CD14-positive monocyte (primary cell): ENCODE measurements around the gene SEMA3A. TPM values are rescaled to one million over a fixed set of nuclear protein-coding genes. Genes with fewer than 3 reads are reported as not detected.

Source experiments
- DNase-seq, 3 donors: peaks; one replicate each; pipeline ENCODE4 v3.0.0-alpha.2; 2011 to 2022
- H2AFZ ChIP-seq: 2 replicates; pipeline ENCODE4 v1.6.0; 2012; ENCODE audit warnings: mild to moderate bottlenecking, low read depth, low read length, inconsistent platforms; ENCODE audit not compliant: insufficient read depth, poor library complexity, severe bottlenecking
- H3K27ac ChIP-seq, 2 donors: 1 replicate in 1 of 2; 2 replicates in 1 of 2; pipeline ENCODE4 v1.5.1; 2012 to 2013; ENCODE audit warnings: low read length in 2 of 2, control low read depth in 1 of 2, inconsistent platforms in 1 of 2, low read depth in 1 of 2, mild to moderate bottlenecking in 1 of 2
- H3K27me3 ChIP-seq, 2 donors: one replicate each; pipeline versions ENCODE4 v1.6.0 to v1.6.1; 2011 to 2013; ENCODE audit warnings: low read length in 2 of 2; ENCODE audit not compliant: control insufficient read depth in 2 of 2, insufficient read depth in 2 of 2
- H3K36me3 ChIP-seq, 2 donors: replicated peaks in 1 of 2; 1 replicate in 1 of 2; 2 replicates in 1 of 2; pipeline versions ENCODE4 v1.5.1 to v1.6.1; 2012 to 2013; ENCODE audit warnings: low read length in 2 of 2, control low read depth in 1 of 2, inconsistent platforms in 1 of 2, mild to moderate bottlenecking in 1 of 2; ENCODE audit not compliant: insufficient read depth in 2 of 2, control insufficient read depth in 1 of 2
- H3K4me1 ChIP-seq, 2 donors: 1 replicate in 1 of 2; 2 replicates in 1 of 2; pipeline versions ENCODE4 v1.5.1 to v1.6.1; 2012 to 2013; ENCODE audit warnings: low read length in 2 of 2, control low read depth in 1 of 2, inconsistent platforms in 1 of 2, mild to moderate bottlenecking in 1 of 2, moderate library complexity in 1 of 2; ENCODE audit not compliant: insufficient read depth in 2 of 2, control insufficient read depth in 1 of 2
- H3K4me2 ChIP-seq: replicated peaks from 2 replicates; pipeline ENCODE3; 2012; ENCODE audit warnings: low read length, moderate library complexity, mild to moderate bottlenecking; ENCODE audit not compliant: poor library complexity, severe bottlenecking; ENCODE audit errors: extremely low read depth
- H3K4me3 ChIP-seq, 3 experiments: fragments of 200-600 bp in 1 of 3; sonication (generic) in 1 of 3; replicated peaks in 1 of 3; 1 replicate in 2 of 3; 2 replicates in 1 of 3; pipeline ENCODE4 v1.5.1; 2011 to 2013; ENCODE audit warnings: low read length in 3 of 3, mild to moderate bottlenecking in 3 of 3, control low read depth in 2 of 3, low read depth in 2 of 3, inconsistent platforms in 1 of 3, moderate library complexity in 1 of 3
- H3K79me2 ChIP-seq: 2 replicates; pipeline ENCODE4 v1.6.0; 2012; ENCODE audit warnings: mild to moderate bottlenecking, control low read depth, inconsistent platforms, low read length, moderate library complexity; ENCODE audit not compliant: insufficient read depth
- H3K9ac ChIP-seq: 2 replicates; pipeline ENCODE4 v1.6.0; 2017; ENCODE audit warnings: low read length, mild to moderate bottlenecking; ENCODE audit not compliant: insufficient read depth, poor library complexity, severe bottlenecking
- H3K9me3 ChIP-seq, 2 donors: replicated peaks in 1 of 2; 1 replicate in 1 of 2; 2 replicates in 1 of 2; pipeline versions ENCODE4 v1.5.1 to v1.6.1; 2012 to 2013; ENCODE audit warnings: low read length in 2 of 2, control low read depth in 1 of 2; ENCODE audit not compliant: control insufficient read depth in 1 of 2, insufficient read depth in 1 of 2
- H4K20me1 ChIP-seq: 2 replicates; pipeline ENCODE4 v1.6.0; 2012; ENCODE audit warnings: mild to moderate bottlenecking, low read length, control low read depth, moderate library complexity; ENCODE audit not compliant: insufficient read depth
- H3K27ac Mint-ChIP-seq, 7 donors: one replicate each; pipeline ENCODE4 v1.8.0; 2020; ENCODE audit warnings: mild to moderate bottlenecking in 7 of 7, mixed read lengths in 7 of 7, moderate library complexity in 6 of 7, inconsistent platforms in 2 of 7
- H3K27me3 Mint-ChIP-seq, 3 donors: one replicate each; pipeline ENCODE4 v1.8.0; 2021 to 2022; ENCODE audit warnings: low read depth in 3 of 3, mild to moderate bottlenecking in 3 of 3, mixed read lengths in 3 of 3, moderate library complexity in 3 of 3, inconsistent platforms in 1 of 3
- H3K36me3 Mint-ChIP-seq, 2 donors: one replicate each; pipeline ENCODE4 v1.8.0; 2020; ENCODE audit warnings: mixed read lengths in 2 of 2, inconsistent platforms in 1 of 2, mild to moderate bottlenecking in 1 of 2
- H3K4me1 Mint-ChIP-seq: one replicate; pipeline ENCODE4 v1.8.0; 2020; ENCODE audit warnings: mild to moderate bottlenecking, mixed read lengths
- H3K4me3 Mint-ChIP-seq, 2 donors: one replicate each; pipeline ENCODE4 v1.8.0; 2020; ENCODE audit warnings: mild to moderate bottlenecking in 2 of 2, mixed read lengths in 2 of 2, moderate library complexity in 1 of 2
- H3K9me3 Mint-ChIP-seq, 7 donors: one replicate each; pipeline ENCODE4 v1.8.0; 2020 to 2022; ENCODE audit warnings: mixed read lengths in 7 of 7, mild to moderate bottlenecking in 6 of 7, moderate library complexity in 6 of 7, inconsistent platforms in 2 of 7
- WGBS: methylation state at CpG from one replicate; pipeline ENCODE4 v1.1.5; 2013; ENCODE audit warnings: missing lambda C conversion rate; ENCODE audit not compliant: insufficient coverage; 5-methylcytosine and 5-hydroxymethylcytosine counted together
- intact Hi-C, 2 donors: fragments of 100-400 bp; cut with micrococcal nuclease; formaldehyde crosslinking; loops; one replicate each; pipeline versions ENCODE4 v1.15.0 to v1.15.1; 2023
- polyA plus RNA-seq, 3 donors: library from polyadenylated mRNA; depleted of rRNA in 1 of 3; unstranded in 2 of 3; stranded (reverse) in 1 of 3; fragments of 300-500 nt in 2 of 3; fragments of >200 nt in 1 of 3; fragmentation: Illumina TruSeq in 2 of 3; gene quantifications; 1 replicate in 2 of 3; 2 replicates in 1 of 3; pipeline ENCODE4 v1.2.3, GENCODE V29; 2012 to 2021
- TF ChIP-seq, protein P1 (sequence below): fragments of 200-600 bp; IDR thresholded peaks from one replicate; pipeline ENCODE4 v1.8.0; 2022; ENCODE audit warnings: antibody characterized with exemption, mild to moderate bottlenecking

SEMA3A gene
- polyA plus RNA-seq, 3 donors: 0.03 TPM; not detected in 2

DNA sequence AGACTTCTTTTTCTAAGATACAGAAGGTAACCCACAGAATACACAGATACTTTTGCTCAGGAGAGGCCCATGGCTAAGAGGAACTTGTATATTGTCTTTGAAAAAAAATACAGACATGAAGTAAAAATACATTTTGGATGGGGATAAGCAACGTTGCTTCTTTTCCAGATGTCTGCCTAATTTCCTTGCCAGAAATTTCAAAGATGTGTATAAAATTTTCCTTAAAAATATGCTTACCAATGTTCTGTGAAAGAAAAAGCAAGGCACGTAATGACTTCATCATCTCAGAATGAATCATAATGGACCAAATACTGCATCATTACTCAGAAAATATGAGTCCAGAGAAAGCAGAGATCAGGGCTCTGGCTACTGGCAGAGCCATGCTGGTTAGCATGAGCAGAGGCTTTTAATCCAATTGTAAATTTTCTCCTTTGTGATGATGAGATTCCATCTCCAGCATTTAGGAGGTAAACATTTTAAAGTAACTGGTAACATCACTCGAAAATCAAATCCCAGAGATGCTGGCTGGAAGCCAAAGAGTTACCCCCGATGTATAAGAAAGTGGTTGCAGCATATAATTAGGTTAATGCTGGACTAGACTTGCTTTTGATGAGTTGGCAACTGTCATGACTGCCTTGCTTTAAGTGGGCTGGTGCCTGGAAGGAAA, 272.5 kb downstream of the SEMA3A start:
- peaks cover 0 to 2% (median 0%) of the 10 kb centered on the region in 3 donors for H3K27me3 Mint-ChIP-seq

GRCh38 chr7:83921271-83921940, 273.2 kb downstream of the SEMA3A start:
- Histone ChIP-seq H3K27me3 (no peaks in the 10 kb centered on the region), H2AFZ (no peak overlapping the region), H3K4me3 (no peak overlapping the region), H3K9me3 (no peaks in the 10 kb centered on the region), H3K27ac (no peak overlapping the region), H3K9ac (no peak overlapping the region), H3K4me1 (no peaks in the 10 kb centered on the region), H3K79me2 (no peaks in the 10 kb centered on the region), H4K20me1 (no peaks in the 10 kb centered on the region), H3K4me2 (no peak overlapping the region), H3K36me3 (no peaks in the 10 kb centered on the region)
- peaks cover 0 to 2% (median 2%) of the 10 kb centered on the region in 3 donors for H3K27me3 Mint-ChIP-seq
- TF ChIP-seq, protein P1, sequence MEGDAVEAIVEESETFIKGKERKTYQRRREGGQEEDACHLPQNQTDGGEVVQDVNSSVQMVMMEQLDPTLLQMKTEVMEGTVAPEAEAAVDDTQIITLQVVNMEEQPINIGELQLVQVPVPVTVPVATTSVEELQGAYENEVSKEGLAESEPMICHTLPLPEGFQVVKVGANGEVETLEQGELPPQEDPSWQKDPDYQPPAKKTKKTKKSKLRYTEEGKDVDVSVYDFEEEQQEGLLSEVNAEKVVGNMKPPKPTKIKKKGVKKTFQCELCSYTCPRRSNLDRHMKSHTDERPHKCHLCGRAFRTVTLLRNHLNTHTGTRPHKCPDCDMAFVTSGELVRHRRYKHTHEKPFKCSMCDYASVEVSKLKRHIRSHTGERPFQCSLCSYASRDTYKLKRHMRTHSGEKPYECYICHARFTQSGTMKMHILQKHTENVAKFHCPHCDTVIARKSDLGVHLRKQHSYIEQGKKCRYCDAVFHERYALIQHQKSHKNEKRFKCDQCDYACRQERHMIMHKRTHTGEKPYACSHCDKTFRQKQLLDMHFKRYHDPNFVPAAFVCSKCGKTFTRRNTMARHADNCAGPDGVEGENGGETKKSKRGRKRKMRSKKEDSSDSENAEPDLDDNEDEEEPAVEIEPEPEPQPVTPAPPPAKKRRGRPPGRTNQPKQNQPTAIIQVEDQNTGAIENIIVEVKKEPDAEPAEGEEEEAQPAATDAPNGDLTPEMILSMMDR: no peak
- no peak for DNase-seq
- no CpG with 5 or more reads among the region's 1 CpG for WGBS
- H3K9me3 Mint-ChIP-seq: peaks cover 0 to 4% (median 0%) of the 10 kb centered on the region in 7 donors
- no peaks in the 10 kb centered on the region for H3K4me1 Mint-ChIP-seq
- intact Hi-C loops: no loop called here
- H3K36me3 Mint-ChIP-seq: no peaks in the 10 kb centered on the region
- no peak overlapping the region for H3K27ac Mint-ChIP-seq
- no peak overlapping the region for H3K4me3 Mint-ChIP-seq

More for the DNA sequence above, 272.5 kb downstream of the SEMA3A start:
- intact Hi-C loops: no loop called here
- Histone ChIP-seq H3K27me3 (no peaks in the 10 kb centered on the region), H3K4me1 (no peaks in the 10 kb centered on the region), H2AFZ (no peak overlapping the region), H4K20me1 (no peaks in the 10 kb centered on the region), H3K9me3 (no peaks in the 10 kb centered on the region), H3K4me3 (no peak overlapping the region), H3K27ac (no peak overlapping the region), H3K9ac (no peak overlapping the region), H3K79me2 (no peaks in the 10 kb centered on the region), H3K4me2 (no peak overlapping the region), H3K36me3 (no peaks in the 10 kb centered on the region)
- no peaks in the 10 kb centered on the region for H3K4me1 Mint-ChIP-seq
- WGBS: 100% methylated on average over 1 of the region's 4 CpGs
- DNase-seq: no peak
- H3K27ac Mint-ChIP-seq: no peak overlapping the region
- H3K4me3 Mint-ChIP-seq: no peak overlapping the region
- TF ChIP-seq, protein P1: no peak
- H3K36me3 Mint-ChIP-seq: no peaks in the 10 kb centered on the region
- peaks cover 0 to 4% (median 0%) of the 10 kb centered on the region in 7 donors for H3K9me3 Mint-ChIP-seq
